HCT116 (cell line): Measurements from ENCODE around the gene GORASP1.

ENCODE experiments used
- EZH2 ChIP-seq: fragments of 200-600 bp; sonication (generic); IDR thresholded peaks from 2 replicates; pipeline ENCODE4 v1.6.1; 2017; ENCODE audit warnings: antibody characterized with exemption, mixed run types
- POLR2A ChIP-seq: IDR thresholded peaks from 2 replicates; pipeline ENCODE4 v1.7.0; 2011; ENCODE audit warnings: borderline replicate concordance; ENCODE audit not compliant: insufficient read depth, insufficient read length; ENCODE audit errors: extremely low read depth
- SP1 ChIP-seq: IDR thresholded peaks from 2 replicates; pipeline ENCODE4 v1.6.1; 2012; ENCODE audit warnings: low read depth
- TCF7L2 ChIP-seq: IDR thresholded peaks from 2 replicates; pipeline ENCODE4 v1.7.0; 2011; ENCODE audit warnings: borderline replicate concordance, inconsistent platforms; ENCODE audit not compliant: insufficient read depth, insufficient read length; ENCODE audit errors: extremely low read depth
- TF ChIP-seq, protein P1 (sequence below): IDR thresholded peaks from 2 replicates; pipeline ENCODE4 v1.6.1; 2012; ENCODE audit warnings: low read depth
- TF ChIP-seq, protein P2 (sequence below): IDR thresholded peaks from 2 replicates; pipeline ENCODE4 v1.6.1; 2012

DNA sequence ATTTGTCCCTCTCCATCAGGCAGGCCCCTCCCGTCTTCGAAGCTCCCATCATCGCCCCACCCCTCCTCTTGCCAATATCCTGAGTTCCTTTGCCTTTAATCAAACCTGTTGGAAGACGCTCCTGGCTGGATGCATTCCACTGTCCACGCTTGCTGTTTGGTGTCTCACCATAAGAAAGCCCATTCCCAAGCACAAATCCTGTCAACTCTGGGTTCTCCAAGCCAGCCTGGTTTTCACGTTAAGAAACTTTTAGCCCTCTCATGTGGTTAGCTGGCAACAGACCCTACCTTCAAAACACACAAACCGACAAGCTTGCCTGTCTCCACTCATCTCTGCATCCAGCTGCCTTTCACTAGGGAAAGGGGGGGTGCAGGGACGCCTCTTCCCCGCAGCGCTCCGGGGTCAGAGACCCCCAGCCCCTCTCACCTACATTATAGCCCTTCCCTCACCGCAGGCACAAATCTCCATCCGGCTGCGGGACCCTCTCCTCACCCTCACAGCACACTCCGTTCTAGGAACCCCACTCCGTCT lies 1.1 kb downstream of the GORASP1 start:
- TF ChIP-seq, protein P1, sequence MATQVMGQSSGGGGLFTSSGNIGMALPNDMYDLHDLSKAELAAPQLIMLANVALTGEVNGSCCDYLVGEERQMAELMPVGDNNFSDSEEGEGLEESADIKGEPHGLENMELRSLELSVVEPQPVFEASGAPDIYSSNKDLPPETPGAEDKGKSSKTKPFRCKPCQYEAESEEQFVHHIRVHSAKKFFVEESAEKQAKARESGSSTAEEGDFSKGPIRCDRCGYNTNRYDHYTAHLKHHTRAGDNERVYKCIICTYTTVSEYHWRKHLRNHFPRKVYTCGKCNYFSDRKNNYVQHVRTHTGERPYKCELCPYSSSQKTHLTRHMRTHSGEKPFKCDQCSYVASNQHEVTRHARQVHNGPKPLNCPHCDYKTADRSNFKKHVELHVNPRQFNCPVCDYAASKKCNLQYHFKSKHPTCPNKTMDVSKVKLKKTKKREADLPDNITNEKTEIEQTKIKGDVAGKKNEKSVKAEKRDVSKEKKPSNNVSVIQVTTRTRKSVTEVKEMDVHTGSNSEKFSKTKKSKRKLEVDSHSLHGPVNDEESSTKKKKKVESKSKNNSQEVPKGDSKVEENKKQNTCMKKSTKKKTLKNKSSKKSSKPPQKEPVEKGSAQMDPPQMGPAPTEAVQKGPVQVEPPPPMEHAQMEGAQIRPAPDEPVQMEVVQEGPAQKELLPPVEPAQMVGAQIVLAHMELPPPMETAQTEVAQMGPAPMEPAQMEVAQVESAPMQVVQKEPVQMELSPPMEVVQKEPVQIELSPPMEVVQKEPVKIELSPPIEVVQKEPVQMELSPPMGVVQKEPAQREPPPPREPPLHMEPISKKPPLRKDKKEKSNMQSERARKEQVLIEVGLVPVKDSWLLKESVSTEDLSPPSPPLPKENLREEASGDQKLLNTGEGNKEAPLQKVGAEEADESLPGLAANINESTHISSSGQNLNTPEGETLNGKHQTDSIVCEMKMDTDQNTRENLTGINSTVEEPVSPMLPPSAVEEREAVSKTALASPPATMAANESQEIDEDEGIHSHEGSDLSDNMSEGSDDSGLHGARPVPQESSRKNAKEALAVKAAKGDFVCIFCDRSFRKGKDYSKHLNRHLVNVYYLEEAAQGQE: no peak
- no peak for TF ChIP-seq EZH2
- no peak for TF ChIP-seq SP1
- TF ChIP-seq TCF7L2: no peak
- no peak for TF ChIP-seq POLR2A
- TF ChIP-seq, protein P2, sequence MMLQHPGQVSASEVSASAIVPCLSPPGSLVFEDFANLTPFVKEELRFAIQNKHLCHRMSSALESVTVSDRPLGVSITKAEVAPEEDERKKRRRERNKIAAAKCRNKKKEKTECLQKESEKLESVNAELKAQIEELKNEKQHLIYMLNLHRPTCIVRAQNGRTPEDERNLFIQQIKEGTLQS: no peak
